ENCODE results near the gene GNG4.
"Not testable (repeated sequence)": the region's sequence is repeated elsewhere in the genome, so short reads cannot be mapped to it uniquely, and the experiment has no call there.

The GNG4 gene

DNA sequence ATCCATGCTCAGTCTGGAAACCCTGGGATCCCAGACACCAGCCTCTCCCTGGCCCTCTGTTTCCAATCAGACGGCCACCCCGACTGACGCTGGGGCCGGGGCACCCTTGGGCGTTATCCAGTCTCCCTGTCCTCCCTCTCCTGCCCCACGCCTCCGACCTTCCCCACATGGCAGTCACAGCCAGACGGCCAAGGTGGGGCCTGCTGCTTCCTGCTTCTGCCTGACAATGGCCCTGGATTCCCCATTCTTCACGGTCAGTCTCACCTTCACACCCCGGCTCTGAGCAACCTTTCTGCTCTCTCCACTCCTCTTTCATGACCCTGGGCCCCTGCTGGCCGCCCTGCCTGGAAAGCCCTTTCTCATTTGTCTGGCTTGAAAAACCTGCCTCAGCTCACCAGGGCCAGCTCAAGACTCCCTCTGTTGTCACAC, 6.6 kb downstream of the GNG4 start:
- TF ChIP-seq, protein P1, sequence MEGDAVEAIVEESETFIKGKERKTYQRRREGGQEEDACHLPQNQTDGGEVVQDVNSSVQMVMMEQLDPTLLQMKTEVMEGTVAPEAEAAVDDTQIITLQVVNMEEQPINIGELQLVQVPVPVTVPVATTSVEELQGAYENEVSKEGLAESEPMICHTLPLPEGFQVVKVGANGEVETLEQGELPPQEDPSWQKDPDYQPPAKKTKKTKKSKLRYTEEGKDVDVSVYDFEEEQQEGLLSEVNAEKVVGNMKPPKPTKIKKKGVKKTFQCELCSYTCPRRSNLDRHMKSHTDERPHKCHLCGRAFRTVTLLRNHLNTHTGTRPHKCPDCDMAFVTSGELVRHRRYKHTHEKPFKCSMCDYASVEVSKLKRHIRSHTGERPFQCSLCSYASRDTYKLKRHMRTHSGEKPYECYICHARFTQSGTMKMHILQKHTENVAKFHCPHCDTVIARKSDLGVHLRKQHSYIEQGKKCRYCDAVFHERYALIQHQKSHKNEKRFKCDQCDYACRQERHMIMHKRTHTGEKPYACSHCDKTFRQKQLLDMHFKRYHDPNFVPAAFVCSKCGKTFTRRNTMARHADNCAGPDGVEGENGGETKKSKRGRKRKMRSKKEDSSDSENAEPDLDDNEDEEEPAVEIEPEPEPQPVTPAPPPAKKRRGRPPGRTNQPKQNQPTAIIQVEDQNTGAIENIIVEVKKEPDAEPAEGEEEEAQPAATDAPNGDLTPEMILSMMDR (IDR thresholded peaks at IDR 0.05; ENCODE audit: extremely low read depth, missing control alignments), result no peak
- no peak for DNase-seq (ENCODE audit: low spot score)

DNA sequence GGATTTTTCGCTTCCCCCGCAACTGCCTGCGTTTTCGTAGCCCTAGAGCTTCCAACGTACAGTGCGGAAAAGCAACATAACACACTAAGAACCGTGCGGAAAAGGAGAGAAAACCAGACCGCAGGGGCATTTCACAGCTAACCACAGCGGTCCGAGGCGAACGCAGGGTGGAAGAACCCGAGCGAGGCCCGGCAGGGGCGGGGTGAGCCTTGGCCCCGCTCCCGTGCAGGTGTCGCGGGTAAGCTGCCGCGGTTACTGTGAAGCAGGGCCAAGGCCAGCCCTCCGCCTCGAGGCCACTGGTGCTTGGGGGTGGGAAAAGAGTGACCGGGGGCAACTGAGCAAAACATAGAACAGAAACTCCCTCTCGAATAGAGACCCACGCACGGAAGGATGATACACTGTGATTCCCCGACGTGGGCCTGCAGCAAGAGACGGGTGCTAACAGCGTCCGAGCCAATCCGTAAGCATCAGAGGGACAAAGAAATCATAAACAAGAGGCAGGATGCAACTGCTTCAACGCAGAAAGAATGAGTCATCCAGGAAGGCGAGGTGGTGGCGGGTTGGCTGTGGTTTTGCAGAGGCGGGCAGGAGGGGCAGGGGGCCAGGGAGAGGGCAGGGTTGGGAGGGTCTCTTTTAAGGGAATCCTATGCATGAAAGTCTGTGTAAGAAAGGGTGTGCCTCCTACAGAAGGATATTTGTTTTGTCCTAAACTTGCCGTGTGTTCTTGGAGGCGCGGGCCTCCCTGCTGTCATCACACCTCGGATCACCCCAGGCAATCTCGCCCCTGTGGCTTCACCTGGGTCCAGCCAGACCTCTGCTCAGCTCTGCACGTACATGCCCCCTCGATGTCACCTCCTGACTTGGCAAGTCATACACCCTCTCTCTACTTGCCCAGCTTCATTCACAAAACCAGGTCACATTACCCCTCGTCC, 7.3 kb downstream of the GNG4 start:
- DNase-seq (ENCODE audit: low spot score), result peak; percentile 68
- TF ChIP-seq, protein P1 (IDR thresholded peaks at IDR 0.05; ENCODE audit: extremely low read depth, missing control alignments), result no peak

GRCh38 chr1:235640580-235640979, 9.0 kb downstream of the GNG4 start:
- no peak for DNase-seq (ENCODE audit: low spot score)
- TF ChIP-seq, protein P1 (IDR thresholded peaks at IDR 0.05; ENCODE audit: extremely low read depth, missing control alignments), result no peak

- DNase-seq (ENCODE audit: low spot score), result no peak
- TF ChIP-seq, protein P1 (IDR thresholded peaks at IDR 0.05; ENCODE audit: extremely low read depth, missing control alignments), result no peak
Measured at GRCh38 chr1:235639226-235640205, 10.1 kb downstream of the GNG4 start.

DNA sequence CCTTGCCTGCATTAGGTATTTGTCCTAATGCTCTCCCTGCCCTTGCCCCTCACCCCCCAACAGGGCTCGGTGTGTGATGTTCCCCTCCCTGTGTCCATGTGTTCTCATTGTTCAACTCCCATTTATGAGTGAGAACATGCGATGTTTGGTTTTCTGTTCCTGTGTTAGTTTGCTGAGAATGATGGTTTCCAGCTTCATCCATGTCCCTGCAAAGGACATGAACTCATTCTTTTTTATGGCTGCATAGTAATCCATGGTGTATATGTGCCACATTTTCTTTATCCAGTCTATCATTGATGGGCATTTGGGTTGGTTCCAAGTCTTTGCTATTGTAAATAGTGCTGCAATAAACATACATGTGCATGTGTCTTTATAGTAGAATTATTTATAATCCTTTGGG, 11.0 kb downstream of the GNG4 start:
- not testable (repeated sequence) for DNase-seq (ENCODE audit: low spot score)

DNA sequence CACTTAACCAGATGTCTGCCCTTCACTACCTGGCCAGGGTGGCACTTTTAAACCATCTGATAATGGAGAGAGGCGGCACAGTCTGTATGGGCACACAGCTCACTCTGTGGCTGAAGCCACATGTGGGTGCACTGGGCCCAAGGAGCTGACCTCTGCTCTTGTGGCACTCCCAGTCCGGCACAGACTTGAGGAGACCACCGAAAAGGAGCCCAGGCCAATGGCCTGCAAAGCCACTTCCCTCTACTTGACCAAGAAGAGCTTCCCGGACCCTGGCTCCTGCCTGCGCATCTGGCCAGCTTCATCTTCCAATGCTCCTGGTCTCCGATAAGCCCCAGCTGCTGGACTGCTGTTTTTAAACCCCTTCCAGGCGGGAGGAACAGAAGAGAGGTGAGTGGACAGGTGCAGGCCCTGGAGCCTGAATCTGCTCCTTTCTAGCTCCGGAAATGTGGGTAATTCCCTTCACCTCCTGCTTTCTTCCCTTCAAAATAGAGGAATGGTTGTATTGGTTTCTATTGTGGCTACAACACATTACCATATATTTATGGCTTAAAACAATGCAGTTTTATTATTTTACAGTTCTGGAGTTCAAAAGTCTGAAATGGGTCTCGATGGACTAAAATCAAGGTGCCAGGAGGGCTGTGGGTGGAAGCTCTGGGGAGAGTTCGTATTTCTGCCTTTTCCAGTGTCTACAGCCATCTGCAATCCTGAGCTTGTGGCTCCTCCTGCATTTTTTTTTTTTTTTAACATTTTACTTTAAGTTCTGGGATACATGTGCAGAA, 11.6 kb downstream of the GNG4 start:
- no peak for DNase-seq (ENCODE audit: low spot score)
- TF ChIP-seq, protein P1 (IDR thresholded peaks at IDR 0.05; ENCODE audit: extremely low read depth, missing control alignments), result no peak

- TF ChIP-seq, protein P1 (IDR thresholded peaks at IDR 0.05; ENCODE audit: extremely low read depth, missing control alignments), result no peak
- DNase-seq (ENCODE audit: low spot score), result no peak
Measured at GRCh38 chr1:235635938-235636662, 13.5 kb downstream of the GNG4 start.

Data from GM20000 (cell line).